Activated CD4-positive, alpha-beta T cell treated with anti-CD3 and anti-CD28 coated beads for 36 hours (primary cell): Measurements from ENCODE around the gene TRIM54. TPM values are rescaled to one million over a fixed set of nuclear protein-coding genes. Genes with fewer than 3 reads are reported as not detected.

Source experiments
- ATAC-seq: fragments of 200-7000 bp; cut with Tn5 transposase; one replicate; pipeline ENCODE4 v1.10.0; 2021; ENCODE audit warnings: mild to moderate bottlenecking, moderate library complexity
- CTCF ChIA-PET: fragments of 350-600 bp; sonication (Branson Sonifier 250); formaldehyde crosslinking; loops from one replicate; lab custom pipeline; 2021; ENCODE audit warnings: antibody characterized with exemption; lab: Charles Lee
- POLR2A ChIA-PET: fragments of 350-600 bp; sonication (Branson Sonifier 250); formaldehyde crosslinking; loops from one replicate; lab custom pipeline; 2021; ENCODE audit warnings: antibody characterized with exemption, inconsistent platforms; lab: Charles Lee
- DNase-seq: peaks from one replicate; pipeline ENCODE4 v3.0.0-alpha.2; 2020
- H3K27ac Mint-ChIP-seq: one replicate; pipeline ENCODE4 v1.8.0; 2021; ENCODE audit warnings: mixed read lengths
- H3K27me3 Mint-ChIP-seq: one replicate; pipeline ENCODE4 v1.8.0; 2021; ENCODE audit warnings: mixed read lengths
- H3K36me3 Mint-ChIP-seq: one replicate; pipeline ENCODE4 v1.8.0; 2021; ENCODE audit warnings: low read depth, mixed read lengths
- H3K4me1 Mint-ChIP-seq: one replicate; pipeline ENCODE4 v1.8.0; 2021; ENCODE audit warnings: mixed read lengths
- H3K4me3 Mint-ChIP-seq: one replicate; pipeline ENCODE4 v1.8.0; 2021; ENCODE audit warnings: mild to moderate bottlenecking, moderate library complexity, mixed read lengths
- H3K9me3 Mint-ChIP-seq: one replicate; pipeline ENCODE4 v1.8.0; 2021; ENCODE audit warnings: low read depth, mixed read lengths
- intact Hi-C, 2 experiments: fragments of 100-400 bp; cut with DNase I in 1 of 2; cut with micrococcal nuclease in 1 of 2; formaldehyde crosslinking; loops; one replicate each; pipeline versions ENCODE4 v1.14.2 to v1.15.1; 2022 to 2024; cut with DNase I, micrococcal nuclease
- total RNA-seq, 2 experiments: library from RNA; stranded (reverse); gene quantifications; one replicate each; pipeline ENCODE4 v1.2.3, GENCODE V29; 2021

TRIM54 gene
- under 1 TPM; 0.09 to 0.11 TPM for total RNA-seq

- Mint-ChIP-seq H3K4me3 (no peak within 1 kb of the TSS), H3K36me3 (no peaks in the 10 kb centered on the region), H3K9me3 (no peaks in the 10 kb centered on the region), H3K27ac (no peak within 1 kb of the TSS), H3K4me1 (peaks cover 4% of the 10 kb centered on the region), H3K27me3 (peaks cover 15% of the 10 kb centered on the region)
- CTCF ChIA-PET: interaction anchor here (0.7 to 5.6 kb wide), 13 partner anchors 10 to 183 kb away, joined by 3 to 82 read pairs (median 5); partner anchors contain the start of genes MPV17 and SLC30A3
- intact Hi-C loops: loop anchor here in 1 of 2 experiments (2.0 kb wide), 1 partner anchor 113 kb away; no protein-coding TSS in a partner anchor
- no peak for DNase-seq
- POLR2A ChIA-PET: interaction anchor here (1.0 kb wide), 1 partner anchor 11 kb away, joined by 3 read pairs; no protein-coding TSS in a partner anchor
- ATAC-seq: no peak
These were observed at the start of gene TRIM54 for GRCh38 chr2:27281855-27282559. TRIM54 (plus strand) TSS chr2:27282429; CDS start chr2:27282732, 303 bp downstream.

GRCh38 chr2:27233341-27233740 is 48.9 kb upstream of the TRIM54 start:
- ATAC-seq (no peak), DNase-seq (no peak)
- intact Hi-C loops: no loop called here
- Mint-ChIP-seq H3K9me3 (no peaks in the 10 kb centered on the region), H3K4me1 (no peaks in the 10 kb centered on the region), H3K4me3 (no peak overlapping the region), H3K27ac (no peak overlapping the region), H3K36me3 (peaks cover 73% of the 10 kb centered on the region), H3K27me3 (no peaks in the 10 kb centered on the region)
- ChIA-PET CTCF (interaction anchor here (0.6 kb wide), 1 partner anchor 69 kb away, joined by 3 read pairs; no protein-coding TSS in a partner anchor), POLR2A (interaction anchor here (0.6 kb wide), 1 partner anchor 283 kb away, joined by 6 read pairs; no protein-coding TSS in a partner anchor)

GRCh38 chr2:27236136-27236535 is 46.1 kb upstream of the TRIM54 start:
- H3K27me3 Mint-ChIP-seq: no peaks in the 10 kb centered on the region
- DNase-seq: no peak
- POLR2A ChIA-PET: interaction anchor here (0.5 to 0.7 kb wide), 2 partner anchors 27 to 141 kb away, joined by 3 to 4 read pairs; no protein-coding TSS in a partner anchor
- H3K36me3 Mint-ChIP-seq: peaks cover 79% of the 10 kb centered on the region
- intact Hi-C loops: no loop called here
- H3K4me1 Mint-ChIP-seq: no peaks in the 10 kb centered on the region
- no peaks in the 10 kb centered on the region for H3K9me3 Mint-ChIP-seq
- CTCF ChIA-PET: no interaction called here
- no peak for ATAC-seq
- no peak overlapping the region for H3K4me3 Mint-ChIP-seq
- no peak overlapping the region for H3K27ac Mint-ChIP-seq

- Mint-ChIP-seq H3K4me1 (no peaks in the 10 kb centered on the region), H3K36me3 (peaks cover 80% of the 10 kb centered on the region), H3K4me3 (no peak overlapping the region), H3K27ac (no peak overlapping the region), H3K27me3 (no peaks in the 10 kb centered on the region), H3K9me3 (no peaks in the 10 kb centered on the region)
- no peak for ATAC-seq
- ChIA-PET POLR2A (interaction anchor here (0.7 kb wide), 1 partner anchor 142 kb away, joined by 3 read pairs; no protein-coding TSS in a partner anchor), CTCF (interaction anchor here (0.6 kb wide), 1 partner anchor 237 kb away, joined by 3 read pairs; no protein-coding TSS in a partner anchor)
- no peak for DNase-seq
- intact Hi-C loops: no loop called here
These were observed 45.6 kb upstream of the TRIM54 start for GRCh38 chr2:27236626-27237025.

- Mint-ChIP-seq H3K27ac (no peak overlapping the region), H3K27me3 (no peaks in the 10 kb centered on the region), H3K4me3 (no peak overlapping the region), H3K36me3 (peaks cover 80% of the 10 kb centered on the region), H3K4me1 (no peaks in the 10 kb centered on the region), H3K9me3 (no peaks in the 10 kb centered on the region)
- ChIA-PET CTCF (no interaction called here), POLR2A (no interaction called here)
- DNase-seq (no peak), ATAC-seq (no peak)
- intact Hi-C loops: no loop called here
These were observed 44.8 kb upstream of the TRIM54 start for GRCh38 chr2:27237341-27237945.

- Mint-ChIP-seq H3K27ac (no peak overlapping the region), H3K4me1 (no peaks in the 10 kb centered on the region), H3K9me3 (no peaks in the 10 kb centered on the region), H3K27me3 (no peaks in the 10 kb centered on the region), H3K4me3 (no peak overlapping the region), H3K36me3 (peaks cover 75% of the 10 kb centered on the region)
- DNase-seq (no peak), ATAC-seq (no peak)
- ChIA-PET POLR2A (no interaction called here), CTCF (interaction anchor here (0.6 kb wide), 1 partner anchor 41 kb away, joined by 3 read pairs; no protein-coding TSS in a partner anchor)
- intact Hi-C loops: no loop called here
These were observed 43.3 kb upstream of the TRIM54 start for GRCh38 chr2:27238976-27239375.

- Mint-ChIP-seq H3K4me3 (no peak overlapping the region), H3K27ac (no peak overlapping the region), H3K36me3 (peaks cover 71% of the 10 kb centered on the region), H3K9me3 (no peaks in the 10 kb centered on the region), H3K27me3 (no peaks in the 10 kb centered on the region), H3K4me1 (no peaks in the 10 kb centered on the region)
- ATAC-seq (no peak), DNase-seq (no peak)
- POLR2A ChIA-PET: no interaction called here
- intact Hi-C loops: no loop called here
- CTCF ChIA-PET: interaction anchor here (1.0 kb wide), 1 partner anchor 9 kb away, joined by 5 read pairs; no protein-coding TSS in a partner anchor
These were observed 41.8 kb upstream of the TRIM54 start for GRCh38 chr2:27240406-27240805.

- Mint-ChIP-seq H3K27me3 (no peaks in the 10 kb centered on the region), H3K9me3 (no peaks in the 10 kb centered on the region), H3K4me1 (no peaks in the 10 kb centered on the region), H3K4me3 (no peak overlapping the region), H3K27ac (no peak overlapping the region), H3K36me3 (peaks cover 60% of the 10 kb centered on the region)
- ATAC-seq (no peak), DNase-seq (no peak)
- ChIA-PET CTCF (interaction anchor here (0.6 to 1.2 kb wide), 4 partner anchors 37 to 1013 kb away, joined by 3 read pairs; no protein-coding TSS in a partner anchor), POLR2A (interaction anchor here (0.6 kb wide), 2 partner anchors 10 to 32 kb away, joined by 3 read pairs; no protein-coding TSS in a partner anchor)
- intact Hi-C loops: no loop called here
These were observed 40.2 kb upstream of the TRIM54 start for GRCh38 chr2:27241761-27242613.

- intact Hi-C loops: no loop called here
- CTCF ChIA-PET: interaction anchor here (0.6 to 1.2 kb wide), 2 partner anchors 36 to 38 kb away, joined by 3 read pairs; no protein-coding TSS in a partner anchor
- no peak for DNase-seq
- Mint-ChIP-seq H3K27me3 (no peaks in the 10 kb centered on the region), H3K9me3 (no peaks in the 10 kb centered on the region), H3K27ac (no peak overlapping the region), H3K4me3 (no peak overlapping the region), H3K36me3 (peaks cover 54% of the 10 kb centered on the region), H3K4me1 (no peaks in the 10 kb centered on the region)
- no peak for ATAC-seq
- POLR2A ChIA-PET: no interaction called here
These were observed 39.6 kb upstream of the TRIM54 start for GRCh38 chr2:27242614-27242951.

GRCh38 chr2:27243391-27244130 is 38.7 kb upstream of the TRIM54 start:
- Mint-ChIP-seq H3K4me1 (no peaks in the 10 kb centered on the region), H3K4me3 (no peak overlapping the region), H3K36me3 (peaks cover 45% of the 10 kb centered on the region), H3K27me3 (no peaks in the 10 kb centered on the region), H3K27ac (no peak overlapping the region), H3K9me3 (no peaks in the 10 kb centered on the region)
- ChIA-PET CTCF (interaction anchor here (0.6 kb wide), 1 partner anchor 60 kb away, joined by 3 read pairs; no protein-coding TSS in a partner anchor), POLR2A (no interaction called here)
- no peak for ATAC-seq
- DNase-seq: no peak
- intact Hi-C loops: no loop called here
